Activated T-cell treated with anti-CD3 and anti-CD28 coated beads, Interleukin-2, amount 50 U/mL, for 72 hours (primary cell): ENCODE measurements around the gene POU2F1. TPM values are rescaled to one million over a fixed set of nuclear protein-coding genes. Genes with fewer than 3 reads are reported as not detected.

Source experiments
- ATAC-seq, 2 donors: fragments of 150-1000 bp; cut with Tn5 transposase; replicated peaks in 1 of 2; 2 replicates each; pipeline ENCODE4 v1.10.0; 2021; ENCODE audit warnings: moderate library complexity in 2 of 2, mild to moderate bottlenecking in 1 of 2
- DNase-seq, 2 donors: peaks; one replicate each; pipeline ENCODE4 v3.0.0; 2021 to 2022; ENCODE audit warnings: mixed read lengths in 1 of 2
- H3K27ac Mint-ChIP-seq: one replicate; pipeline ENCODE4 v1.8.0; 2022; ENCODE audit warnings: mild to moderate bottlenecking, moderate library complexity, mixed read lengths
- H3K27me3 Mint-ChIP-seq: one replicate; pipeline ENCODE4 v1.8.0; 2022; ENCODE audit warnings: low read depth, mixed read lengths
- H3K36me3 Mint-ChIP-seq, 2 donors: one replicate each; pipeline ENCODE4 v1.8.0; 2022; ENCODE audit warnings: mixed read lengths in 2 of 2, mild to moderate bottlenecking in 1 of 2; ENCODE audit not compliant: insufficient read depth in 2 of 2
- H3K4me1 Mint-ChIP-seq: one replicate; pipeline ENCODE4 v1.8.0; 2022; ENCODE audit warnings: low read depth, mixed read lengths
- H3K4me3 Mint-ChIP-seq, 2 donors: one replicate each; pipeline ENCODE4 v1.8.0; 2022; ENCODE audit warnings: mild to moderate bottlenecking in 2 of 2, mixed read lengths in 2 of 2, moderate library complexity in 2 of 2
- H3K9me3 Mint-ChIP-seq, 2 donors: one replicate each; pipeline ENCODE4 v1.8.0; 2022; ENCODE audit warnings: mixed read lengths in 2 of 2
- total RNA-seq, 2 donors: library from RNA; stranded (reverse); gene quantifications; one replicate each; pipeline ENCODE4 v1.2.3, GENCODE V29; 2022

POU2F1 gene
- total RNA-seq, 2 donors from 2014 or later: 29.4 to 39.6 TPM

GRCh38 chr1:167433884-167434283 is 213.2 kb downstream of the POU2F1 start:
- H3K36me3 Mint-ChIP-seq: peaks cover 11 to 21% of the 10 kb centered on the region in 2 donors
- H3K4me3 Mint-ChIP-seq: no peak overlapping the region
- ATAC-seq (no peak), DNase-seq (no peak)
- no peaks in the 10 kb centered on the region for H3K27me3 Mint-ChIP-seq
- H3K4me1 Mint-ChIP-seq: peaks cover 45% of the 10 kb centered on the region
- no peaks in the 10 kb centered on the region for H3K9me3 Mint-ChIP-seq
- peak overlapping the region; percentile 46 for H3K27ac Mint-ChIP-seq

DNA sequence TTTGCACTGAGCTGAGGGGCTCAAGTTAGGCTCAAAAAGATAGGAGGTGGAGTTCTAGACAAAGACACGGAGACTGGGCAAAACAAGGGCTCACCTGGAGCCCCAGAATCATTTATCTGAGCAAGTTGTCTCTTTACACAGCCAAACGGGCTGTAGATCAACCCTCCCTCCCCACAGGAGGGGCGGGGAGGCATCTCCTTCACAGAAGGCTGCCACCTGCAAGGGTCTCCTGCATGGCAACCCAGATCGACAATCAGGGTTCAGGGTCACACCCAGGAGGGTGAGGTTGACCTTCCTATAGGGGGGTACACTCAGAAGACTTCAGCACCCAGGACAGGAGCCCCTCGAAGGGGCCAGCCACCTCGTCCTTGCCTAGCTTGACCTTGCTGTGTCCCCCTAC is 213.6 kb downstream of the POU2F1 start:
- H3K4me1 Mint-ChIP-seq: peaks cover 49% of the 10 kb centered on the region
- no peaks in the 10 kb centered on the region for H3K9me3 Mint-ChIP-seq
- H3K27me3 Mint-ChIP-seq: no peaks in the 10 kb centered on the region
- DNase-seq: no peak
- H3K4me3 Mint-ChIP-seq: no peak overlapping the region
- H3K36me3 Mint-ChIP-seq: peaks cover 11 to 23% of the 10 kb centered on the region in 2 donors
- no peak for ATAC-seq
- H3K27ac Mint-ChIP-seq: no peak overlapping the region

- DNase-seq (no peak), ATAC-seq (no peak)
- Mint-ChIP-seq H3K27me3 (no peaks in the 10 kb centered on the region), H3K36me3 (peaks cover 13 to 30% of the 10 kb centered on the region in 2 donors), H3K9me3 (no peaks in the 10 kb centered on the region), H3K4me3 (no peak overlapping the region), H3K4me1 (peaks cover 54% of the 10 kb centered on the region), H3K27ac (peak overlapping the region; percentile 70)
These were observed 214.8 kb downstream of the POU2F1 start for GRCh38 chr1:167435484-167435883.

DNA sequence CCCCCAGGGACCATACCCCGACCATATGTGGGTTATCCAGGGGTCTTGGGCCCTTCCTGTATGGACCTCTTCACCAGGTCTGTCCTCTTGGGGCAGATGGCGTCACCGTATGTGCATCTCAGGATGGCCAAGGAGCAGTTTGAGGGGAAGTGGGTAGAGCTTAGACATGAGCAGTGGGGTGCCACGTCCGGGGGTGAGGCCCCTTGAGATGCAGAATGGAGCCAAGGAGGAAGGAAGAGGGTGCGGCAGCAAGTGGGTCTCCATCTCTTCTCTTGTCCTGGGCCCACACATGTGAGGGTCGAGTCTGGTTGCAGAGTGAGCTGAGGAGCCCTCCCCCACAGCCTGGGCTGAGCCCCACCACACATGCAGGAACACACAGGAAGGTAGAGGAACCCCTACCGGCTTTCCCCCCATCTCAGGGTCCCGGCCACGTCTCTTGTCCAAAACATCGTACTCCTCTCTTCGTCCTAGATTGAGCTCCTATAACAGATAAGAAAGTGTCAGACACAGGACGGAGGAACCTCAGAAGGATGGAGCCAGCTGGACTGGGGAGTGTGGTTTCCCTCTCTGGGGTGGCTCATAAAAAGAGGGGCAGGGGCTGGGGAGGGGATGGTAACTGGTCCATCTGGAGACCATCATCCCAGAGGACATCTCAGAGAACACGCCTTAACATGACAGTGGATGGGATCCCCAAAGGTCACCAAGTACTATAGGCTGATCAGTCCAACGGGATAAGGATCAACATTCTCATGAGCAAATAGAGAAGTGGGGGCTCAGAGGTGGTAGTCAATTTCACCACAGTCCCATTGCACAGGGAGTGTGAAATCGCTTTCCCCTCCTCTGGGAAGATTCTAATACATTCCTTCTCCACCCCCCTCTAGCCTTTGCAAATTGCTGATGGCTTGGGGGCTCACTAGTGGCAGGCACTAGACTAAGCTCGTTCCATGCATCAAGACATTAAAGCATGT is 217.8 kb downstream of the POU2F1 start:
- no peak for ATAC-seq
- DNase-seq: no peak
- Mint-ChIP-seq H3K4me3 (peak overlapping the region; percentile 17 to 52), H3K9me3 (no peaks in the 10 kb centered on the region), H3K36me3 (peaks cover 10 to 28% of the 10 kb centered on the region in 2 donors), H3K4me1 (peaks cover 76% of the 10 kb centered on the region), H3K27me3 (no peaks in the 10 kb centered on the region), H3K27ac (peak overlapping the region; percentile 88)

- DNase-seq: peak in 1 of 2 donors; percentile 42
- peak; percentile 20 to 25 for ATAC-seq
- Mint-ChIP-seq H3K4me1 (peaks cover 81% of the 10 kb centered on the region), H3K27ac (peak overlapping the region; percentile 32), H3K4me3 (peak overlapping the region; percentile 52 to 63), H3K9me3 (no peaks in the 10 kb centered on the region), H3K36me3 (peaks cover 10 to 28% of the 10 kb centered on the region in 2 donors), H3K27me3 (no peaks in the 10 kb centered on the region)
These were observed 218.8 kb downstream of the POU2F1 start for GRCh38 chr1:167439301-167439988.

DNA sequence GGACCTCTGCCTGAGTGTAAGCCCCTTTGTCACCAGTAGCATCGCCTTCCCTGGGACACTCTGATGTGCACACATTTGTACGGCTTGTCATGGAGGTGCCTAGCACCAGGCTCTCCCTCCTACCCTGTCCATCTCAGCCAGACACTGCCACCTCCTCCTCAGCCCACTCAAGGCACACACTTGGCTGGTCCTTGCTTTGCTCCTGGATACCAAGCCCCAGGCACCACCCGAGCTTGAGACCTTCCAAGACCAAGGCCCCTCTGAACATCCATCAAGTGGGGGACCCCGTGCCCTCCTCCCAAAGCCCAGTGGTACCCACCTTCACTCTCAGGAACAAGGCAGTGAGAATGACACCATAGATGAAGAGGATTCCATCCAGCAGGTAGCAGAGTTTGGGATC is 219.7 kb downstream of the POU2F1 start:
- H3K27ac Mint-ChIP-seq: peak overlapping the region; percentile 27
- DNase-seq (no peak), ATAC-seq (no peak)
- peak overlapping the region; percentile 52 to 63 for H3K4me3 Mint-ChIP-seq
- H3K27me3 Mint-ChIP-seq: no peaks in the 10 kb centered on the region
- peaks cover 85% of the 10 kb centered on the region for H3K4me1 Mint-ChIP-seq
- H3K9me3 Mint-ChIP-seq: no peaks in the 10 kb centered on the region
- H3K36me3 Mint-ChIP-seq: peaks cover 10 to 26% of the 10 kb centered on the region in 2 donors

- Mint-ChIP-seq H3K4me3 (no peak overlapping the region), H3K4me1 (peaks cover 86% of the 10 kb centered on the region), H3K36me3 (peaks cover 10 to 24% of the 10 kb centered on the region in 2 donors), H3K27ac (peak overlapping the region; percentile 27), H3K27me3 (no peaks in the 10 kb centered on the region), H3K9me3 (no peaks in the 10 kb centered on the region)
- DNase-seq (no peak), ATAC-seq (no peak)
These were observed 220.1 kb downstream of the POU2F1 start for GRCh38 chr1:167440776-167441175.

- H3K36me3 Mint-ChIP-seq: peaks cover 9 to 21% of the 10 kb centered on the region in 2 donors
- no peaks in the 10 kb centered on the region for H3K27me3 Mint-ChIP-seq
- H3K4me3 Mint-ChIP-seq: no peak overlapping the region
- no peak for DNase-seq
- no peak for ATAC-seq
- H3K4me1 Mint-ChIP-seq: peaks cover 86% of the 10 kb centered on the region
- H3K9me3 Mint-ChIP-seq: no peaks in the 10 kb centered on the region
- H3K27ac Mint-ChIP-seq: peak overlapping the region; percentile 80
These were observed 220.5 kb downstream of the POU2F1 start for GRCh38 chr1:167441222-167441621.

DNA sequence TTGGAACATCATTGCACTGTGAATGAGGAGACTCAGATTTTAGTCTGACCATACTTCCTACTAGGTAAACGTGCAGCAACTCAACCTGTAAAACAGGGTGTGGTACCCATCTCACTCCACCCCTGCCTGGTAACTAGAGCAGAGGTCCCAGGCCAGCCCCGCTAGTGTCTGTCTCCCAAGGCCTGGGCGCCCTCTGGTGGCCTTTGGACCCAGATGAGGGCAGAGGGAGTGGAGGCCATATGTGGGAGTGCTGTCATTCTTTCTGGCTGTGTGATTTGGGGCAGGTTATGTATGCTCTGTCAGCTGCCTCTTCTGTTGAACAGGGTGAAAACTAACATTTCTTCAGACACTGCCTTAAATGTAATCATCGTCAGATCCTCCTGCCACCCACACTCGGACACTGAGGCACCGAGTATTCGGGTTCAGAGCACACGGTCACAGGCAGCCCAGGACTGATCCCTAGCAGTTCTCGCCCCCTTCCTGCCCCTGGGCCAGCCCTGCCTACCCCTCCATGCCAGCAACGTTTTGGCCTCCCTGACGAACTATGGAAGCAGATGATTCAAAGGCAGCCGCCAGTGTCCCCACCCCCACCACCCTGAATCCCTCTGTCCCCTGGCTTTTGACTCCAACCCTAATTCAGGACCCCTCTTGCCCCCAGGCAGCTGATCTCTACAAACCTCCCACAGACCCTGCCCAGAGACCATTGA is 221.6 kb downstream of the POU2F1 start:
- Mint-ChIP-seq H3K9me3 (no peaks in the 10 kb centered on the region), H3K27ac (peak overlapping the region; percentile 74), H3K4me1 (peaks cover 86% of the 10 kb centered on the region), H3K4me3 (no peak overlapping the region), H3K36me3 (peaks cover 10 to 18% of the 10 kb centered on the region in 2 donors), H3K27me3 (no peaks in the 10 kb centered on the region)
- DNase-seq (peak; percentile 88 to 89), ATAC-seq (peak; percentile 76 to 83)

- Mint-ChIP-seq H3K4me3 (no peak overlapping the region), H3K27me3 (no peaks in the 10 kb centered on the region), H3K27ac (peak overlapping the region; percentile 74), H3K9me3 (no peaks in the 10 kb centered on the region), H3K4me1 (peaks cover 87% of the 10 kb centered on the region), H3K36me3 (peaks cover 6 to 17% of the 10 kb centered on the region in 2 donors)
- DNase-seq: no peak
- no peak for ATAC-seq
These were observed 222.3 kb downstream of the POU2F1 start for GRCh38 chr1:167442854-167443565.

GRCh38 chr1:167443757-167444156 is 223.1 kb downstream of the POU2F1 start:
- Mint-ChIP-seq H3K36me3 (peaks cover 3 to 12% of the 10 kb centered on the region in 2 donors), H3K27me3 (no peaks in the 10 kb centered on the region), H3K9me3 (no peaks in the 10 kb centered on the region), H3K4me3 (no peak overlapping the region), H3K4me1 (peaks cover 87% of the 10 kb centered on the region), H3K27ac (peak overlapping the region; percentile 77)
- no peak for DNase-seq
- ATAC-seq: no peak

DNA sequence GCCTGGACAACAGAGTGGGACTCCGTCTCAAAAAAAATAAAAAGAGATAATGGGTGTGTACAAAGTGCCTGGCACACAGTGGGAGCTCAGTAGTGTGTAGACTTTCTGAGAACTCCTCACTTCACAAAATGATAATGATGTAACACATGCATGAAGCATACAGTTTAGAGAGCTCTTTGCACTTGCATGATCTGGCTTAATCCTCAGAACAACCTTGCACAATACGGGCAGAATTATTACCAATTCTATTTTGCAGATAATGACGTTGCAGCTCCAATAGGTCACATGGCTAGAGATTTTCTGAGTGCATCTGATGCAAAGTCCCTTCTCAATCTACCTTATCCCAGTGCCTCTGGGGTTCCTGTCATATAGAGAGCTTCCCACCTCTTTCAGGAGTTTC is 226.3 kb downstream of the POU2F1 start:
- Mint-ChIP-seq H3K9me3 (no peaks in the 10 kb centered on the region), H3K36me3 (peaks cover 0 to 1% of the 10 kb centered on the region in 2 donors), H3K4me3 (peak overlapping the region; percentile 87 to 89), H3K27me3 (no peaks in the 10 kb centered on the region), H3K4me1 (peaks cover 87% of the 10 kb centered on the region), H3K27ac (peak overlapping the region; percentile 95)
- ATAC-seq (no peak), DNase-seq (no peak)
